ENCODE data around the gene CBFA2T3.
A peak's percentile ranks its signal among the peaks of the same experiment; 100 is the strongest.

CBFA2T3 gene

DNA sequence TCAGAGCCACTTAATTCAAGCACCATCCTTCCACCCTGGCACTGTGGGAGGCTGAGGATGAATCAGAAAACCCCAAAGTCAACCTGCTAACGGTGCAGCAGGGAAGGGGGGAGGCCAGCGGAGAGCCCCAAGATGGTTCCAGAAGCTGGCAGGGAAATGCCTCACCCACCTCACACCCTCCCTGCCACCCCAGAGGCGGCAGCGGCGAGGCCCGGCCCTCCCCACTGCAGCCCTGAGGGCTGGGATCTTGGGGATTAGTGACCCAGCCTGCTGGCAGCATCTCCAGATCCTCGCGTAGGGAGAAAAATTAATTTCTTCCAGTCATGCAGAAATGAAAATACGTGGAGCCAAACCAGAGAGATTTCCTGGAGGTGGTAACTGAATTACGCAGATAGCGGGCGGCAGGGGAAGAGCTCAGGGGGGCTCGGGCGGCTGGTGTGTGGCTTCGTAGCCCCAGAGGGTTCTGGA, 38.2 kb downstream of the CBFA2T3 start:
- no peak for DNase-seq (ENCODE audit: low read depth)

DNA sequence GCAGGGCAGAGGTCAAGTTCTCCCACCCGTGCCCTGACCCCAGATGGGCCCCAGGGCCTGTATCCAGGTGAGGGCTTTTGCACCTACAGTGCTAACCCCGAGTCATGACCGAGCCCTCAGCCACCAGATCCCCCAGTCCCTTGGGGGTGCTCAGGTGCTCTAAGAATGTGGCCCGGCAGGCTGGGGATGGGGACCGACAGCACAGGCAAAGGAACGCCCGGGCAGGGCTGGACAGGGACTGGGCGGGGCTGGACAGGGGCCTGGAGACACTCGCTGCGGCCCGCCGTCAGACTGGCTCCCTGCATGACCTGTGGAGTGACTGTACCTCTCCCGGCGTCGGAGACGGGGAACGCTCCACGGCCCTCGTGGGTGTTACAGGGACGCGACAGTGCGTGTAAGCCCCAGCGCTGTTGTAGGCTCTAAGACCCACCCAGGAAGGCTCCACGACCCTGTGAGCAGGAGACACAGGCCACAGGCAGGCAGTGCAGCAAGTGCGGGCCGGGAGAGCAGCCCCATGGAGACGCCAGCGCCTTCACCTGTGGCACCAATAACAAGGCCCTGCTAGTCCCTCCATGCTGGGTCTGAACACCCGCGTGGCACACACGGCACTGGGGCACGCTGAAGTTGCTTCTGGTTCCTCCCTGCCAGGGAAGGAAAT, 38.8 kb downstream of the CBFA2T3 start:
- no peak for DNase-seq (ENCODE audit: low read depth)

DNA sequence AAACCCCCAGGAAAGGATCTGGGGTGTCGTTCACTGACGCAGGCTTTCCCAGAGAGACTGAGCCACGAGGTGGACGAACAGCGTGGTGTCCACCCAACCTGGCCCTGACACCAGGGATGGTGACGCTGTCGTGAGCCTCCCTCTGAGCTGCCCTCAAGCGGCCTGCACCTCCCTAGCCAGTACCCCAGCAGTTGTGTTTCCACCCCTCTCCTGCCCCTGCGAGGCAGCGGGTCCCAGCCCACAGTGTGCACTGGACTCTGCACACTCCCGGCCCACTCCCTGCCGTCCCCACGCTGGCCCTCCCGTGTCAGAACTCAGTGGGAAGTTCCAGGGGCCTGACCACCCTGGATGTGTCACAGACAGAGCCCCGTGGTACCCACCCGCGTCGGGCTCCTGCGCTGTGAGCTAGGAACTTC, 39.8 kb downstream of the CBFA2T3 start:
- DNase-seq (ENCODE audit: low read depth) = no peak

DNA sequence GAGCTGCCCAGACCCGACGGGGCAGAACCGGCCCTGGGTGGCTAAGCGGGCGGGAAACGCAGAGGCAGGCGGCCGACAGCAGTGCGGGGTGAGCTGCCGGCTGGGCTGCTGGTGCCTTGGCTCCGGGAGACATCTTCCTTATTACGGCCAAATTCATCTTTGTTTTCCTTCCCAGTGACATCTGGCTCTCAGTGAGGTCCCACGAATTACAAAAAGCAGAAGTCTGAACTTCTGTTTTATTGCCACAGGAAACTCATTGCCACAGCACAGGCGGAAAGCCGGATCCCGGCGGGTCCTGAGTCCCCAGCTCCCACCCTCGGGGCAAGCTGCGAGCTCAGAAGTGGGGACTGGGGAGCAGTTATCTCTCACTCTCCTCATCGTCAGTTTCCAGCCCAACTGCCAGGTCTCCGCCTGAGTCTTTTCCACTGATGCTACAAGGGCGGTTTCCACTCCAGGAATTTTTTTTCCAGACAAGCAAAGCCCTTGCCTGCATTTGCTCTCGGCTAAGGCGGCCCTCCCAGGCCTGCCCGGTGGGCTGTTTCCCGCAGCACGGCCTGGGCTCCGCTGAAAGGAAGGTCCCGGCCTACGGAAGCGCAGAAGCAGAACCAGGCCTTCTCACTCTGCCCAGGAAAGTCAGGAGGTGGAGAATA, 40.3 kb downstream of the CBFA2T3 start:
- DNase-seq (ENCODE audit: low read depth) = no peak

DNA sequence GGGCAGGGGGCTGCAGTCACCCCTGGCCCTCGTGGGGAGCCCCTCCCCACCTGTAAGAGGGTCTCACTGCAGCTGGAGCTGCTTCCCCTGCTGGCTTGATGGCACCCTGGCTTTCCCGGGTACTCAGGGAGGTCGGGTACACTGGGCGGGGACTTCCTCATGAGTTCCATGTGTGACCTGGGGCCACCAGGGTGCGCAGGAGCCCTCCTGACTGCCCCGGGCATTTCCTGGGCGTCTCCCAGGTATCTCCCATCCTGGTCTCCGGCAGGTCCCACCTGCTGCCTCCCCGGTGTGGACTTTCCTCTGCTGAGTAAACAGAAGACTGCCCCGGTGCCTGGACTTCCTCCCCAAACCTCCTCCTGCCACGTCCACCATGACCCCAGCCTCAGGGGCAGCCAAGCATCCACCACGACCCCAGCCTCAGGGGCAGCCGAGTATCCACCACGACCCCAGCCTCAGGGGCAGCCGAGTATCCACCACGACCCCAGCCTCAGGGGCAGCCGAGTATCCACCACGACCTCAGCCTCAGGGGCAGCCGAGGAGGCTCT, 40.9 kb downstream of the CBFA2T3 start:
- DNase-seq (ENCODE audit: low read depth) = no peak

DNA sequence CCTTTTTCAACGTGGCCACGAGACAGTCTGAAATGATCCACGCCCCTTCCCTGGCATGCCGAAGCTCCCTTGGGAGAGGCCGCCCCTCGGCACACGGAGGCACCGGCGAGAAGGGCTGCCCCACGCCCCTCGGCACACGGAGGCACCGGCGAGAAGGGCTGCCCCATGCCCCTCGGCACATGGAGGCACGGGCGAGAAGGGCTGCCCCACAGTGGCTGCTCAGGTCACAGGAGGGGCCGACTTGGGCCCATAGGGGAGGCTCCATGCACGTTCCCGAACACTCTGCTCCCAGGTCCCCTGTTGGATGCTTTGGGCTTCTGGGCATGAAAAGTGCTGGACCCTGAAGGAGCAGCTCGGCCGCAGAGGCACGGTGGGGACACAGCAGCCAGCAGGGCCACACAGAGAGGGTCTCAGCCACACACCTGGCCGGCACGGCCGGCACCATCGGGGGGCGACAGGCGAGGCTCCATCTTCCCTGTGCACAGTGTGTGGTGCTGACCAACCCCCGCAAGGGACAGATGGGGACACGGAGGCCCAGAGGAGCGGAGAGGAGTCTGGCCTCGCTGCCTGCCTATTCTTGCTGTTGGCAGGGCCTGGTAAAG, 42.8 kb downstream of the CBFA2T3 start:
- DNase-seq (ENCODE audit: low read depth) = no peak

DNA sequence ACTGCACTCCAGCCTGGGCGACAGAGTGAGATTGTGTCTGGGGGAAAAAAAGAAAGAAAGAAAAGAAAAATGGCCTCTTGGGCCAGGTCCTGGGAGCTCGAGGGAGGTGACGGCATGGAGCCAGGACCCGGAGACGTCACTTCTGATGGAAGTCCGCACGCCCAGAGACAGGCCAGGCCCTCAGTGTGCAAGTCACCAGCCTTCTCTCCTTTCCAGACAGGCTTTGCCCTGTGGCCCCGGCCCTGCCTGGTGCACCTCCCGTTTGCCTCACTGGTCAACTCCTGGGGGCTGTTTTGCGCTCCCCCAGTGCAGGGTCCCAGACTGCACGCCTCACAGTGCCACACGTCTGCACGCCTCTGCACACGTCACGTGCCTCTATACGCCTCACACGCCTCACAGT, 44.1 kb downstream of the CBFA2T3 start:
- no peak for DNase-seq (ENCODE audit: low read depth)

DNA sequence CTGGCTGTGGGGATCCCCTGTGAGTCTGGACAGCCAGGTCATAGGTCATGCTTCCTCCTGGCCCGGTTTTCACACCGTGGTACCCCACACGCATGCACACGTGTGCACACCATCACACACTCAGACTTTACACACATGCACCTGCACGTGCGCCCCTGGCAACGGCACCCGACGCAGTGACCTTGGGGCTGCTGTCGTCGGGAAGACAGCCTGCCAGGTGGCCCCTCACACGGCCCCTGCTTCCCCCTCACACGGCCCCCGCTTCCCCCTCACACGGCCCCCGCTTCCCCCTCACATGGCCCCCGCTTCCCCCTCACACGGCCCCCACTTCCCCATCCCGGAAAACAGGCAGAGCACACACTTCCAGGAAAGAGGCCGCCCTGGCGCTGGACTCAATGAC, 45.1 kb downstream of the CBFA2T3 start:
- no peak for DNase-seq (ENCODE audit: low read depth)

DNA sequence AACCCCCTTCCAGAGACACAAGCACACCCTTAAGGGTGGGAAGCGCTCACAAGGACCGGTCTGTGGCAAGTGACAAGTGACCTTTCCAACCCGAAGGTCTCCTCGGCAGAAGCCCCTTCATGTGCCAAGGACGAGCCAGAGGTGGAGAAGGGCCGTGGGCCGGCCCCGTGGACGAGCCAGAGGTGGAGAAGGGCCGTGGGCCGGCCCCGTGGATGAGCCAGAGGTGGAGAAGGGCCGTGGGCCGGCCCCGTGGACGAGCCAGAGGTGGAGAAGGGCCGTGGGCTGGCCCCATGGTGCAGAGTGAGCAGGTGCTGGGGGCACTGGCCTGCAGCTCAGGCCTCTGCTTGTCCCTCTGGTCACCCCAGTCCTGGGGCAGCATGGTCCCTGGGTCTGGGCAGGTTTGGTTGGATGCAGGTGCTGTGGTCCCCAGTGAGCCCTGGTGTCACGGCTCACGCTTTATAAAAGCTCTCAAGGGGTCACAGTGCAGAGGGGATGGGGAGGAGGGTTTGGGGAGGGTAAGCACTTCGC, 45.6 kb downstream of the CBFA2T3 start:
- no peak for DNase-seq (ENCODE audit: low read depth)

DNA sequence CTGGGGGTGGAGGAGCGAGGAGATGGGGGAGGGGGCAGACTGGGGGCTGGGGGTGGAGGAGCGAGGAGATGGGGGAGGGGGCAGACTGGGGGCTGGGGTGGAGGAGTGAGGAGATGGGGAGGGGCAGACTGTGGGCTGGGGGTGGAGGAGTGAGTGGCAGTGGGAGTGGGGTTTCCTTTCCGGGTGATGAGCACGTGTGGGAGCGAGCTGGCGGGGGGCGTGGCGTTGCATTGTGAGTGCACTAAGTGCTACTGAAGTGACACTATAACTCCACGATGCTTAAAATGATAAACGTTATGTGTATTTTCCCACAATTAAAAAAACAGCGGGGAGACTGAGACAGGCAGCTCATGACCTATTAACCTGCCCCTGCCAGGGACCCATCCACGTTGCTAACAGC, 46.3 kb downstream of the CBFA2T3 start:
- DNase-seq (ENCODE audit: low read depth) = no peak

DNA sequence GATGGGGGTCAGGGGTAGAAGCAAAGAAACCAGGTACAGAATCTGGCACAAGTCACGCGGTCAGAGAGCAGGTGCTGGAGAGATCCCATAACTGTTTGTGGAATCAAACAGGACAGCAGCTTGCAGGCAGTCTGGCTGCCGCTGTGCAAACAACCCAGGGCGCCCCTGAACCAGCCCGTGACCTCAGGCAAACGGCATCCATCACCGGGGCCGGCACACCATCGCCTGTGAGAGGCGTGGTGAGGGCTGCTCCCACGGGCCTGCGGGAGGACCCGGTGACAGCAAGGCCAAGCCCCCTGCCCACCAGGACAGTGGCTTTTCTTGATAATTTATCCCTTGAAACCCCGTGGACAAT, 47.9 kb downstream of the CBFA2T3 start:
- DNase-seq (ENCODE audit: low read depth) = no peak

DNA sequence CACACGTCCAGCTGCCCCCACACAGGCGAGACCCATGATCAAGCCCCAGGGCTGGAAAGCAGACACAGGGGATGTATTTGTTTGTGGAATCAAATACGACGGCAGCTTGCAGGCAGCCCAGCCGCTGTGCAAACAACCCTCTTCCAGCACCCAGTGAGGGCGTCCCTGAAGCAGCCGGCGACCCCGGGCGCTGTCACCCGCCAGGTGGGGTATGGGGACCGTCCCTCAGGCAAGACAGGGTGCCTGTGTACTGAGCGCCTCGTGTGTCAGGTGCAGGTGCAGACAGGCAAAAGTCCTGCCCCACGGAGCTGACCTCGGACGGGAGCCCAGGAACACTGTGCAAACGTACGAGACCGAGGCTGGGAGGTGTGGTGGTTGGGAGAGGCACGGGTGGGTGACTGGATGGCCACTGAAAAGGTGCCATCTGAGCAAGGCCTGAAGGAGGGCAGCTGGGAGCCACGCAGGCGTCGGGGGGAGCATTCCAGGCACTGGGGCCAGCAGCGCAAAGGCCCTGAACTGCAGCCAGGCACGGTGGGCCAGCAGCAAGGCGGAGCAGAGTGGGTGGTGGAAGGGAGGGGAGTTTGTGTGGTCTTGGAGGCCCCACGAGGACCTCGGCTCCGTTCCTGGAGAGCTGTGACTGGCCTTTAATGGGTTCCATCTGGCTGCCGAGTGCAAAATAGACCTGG, 48.5 kb downstream of the CBFA2T3 start:
- no peak for DNase-seq (ENCODE audit: low read depth)

DNA sequence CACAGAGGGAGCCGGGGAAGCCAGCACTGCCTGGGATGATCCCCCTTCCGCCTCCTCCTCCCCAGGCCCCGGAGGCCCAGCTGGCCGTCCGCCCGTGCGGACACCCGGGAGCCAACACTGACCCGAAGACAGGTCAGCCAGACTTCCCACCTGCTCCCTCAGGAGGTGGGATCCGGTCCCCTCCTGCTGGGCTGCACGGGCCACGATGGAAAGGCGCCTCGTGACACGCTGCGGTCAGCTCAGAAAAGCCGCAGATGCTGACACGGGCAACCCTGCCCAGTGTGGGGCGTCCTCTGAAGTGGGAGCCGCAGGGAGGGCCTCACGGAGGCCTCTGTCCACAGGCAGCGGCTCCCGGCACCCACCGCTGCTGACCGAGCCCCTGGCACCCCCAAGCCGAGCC, 49.3 kb downstream of the CBFA2T3 start:
- DNase-seq (ENCODE audit: low read depth) = no peak

DNA sequence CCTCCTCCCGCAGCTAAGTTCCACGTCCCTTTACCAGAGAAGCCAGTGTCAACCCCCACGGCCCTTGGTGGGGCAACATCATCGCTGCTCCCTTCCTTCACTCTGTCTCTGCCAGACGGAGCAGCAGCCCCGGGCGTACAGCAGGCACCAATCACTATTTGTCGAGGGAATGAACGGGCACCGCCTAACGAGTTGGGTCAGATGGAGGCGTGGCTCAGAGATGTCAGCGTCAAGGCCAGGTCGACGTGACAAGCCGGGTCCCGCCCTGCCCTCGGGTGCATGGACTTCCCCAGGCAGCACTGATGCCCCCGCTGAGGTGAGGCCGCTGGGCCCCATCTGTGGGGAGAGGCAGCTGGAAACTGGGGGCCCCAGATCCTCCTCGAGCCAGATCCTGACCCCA, 50.0 kb downstream of the CBFA2T3 start:
- no peak for DNase-seq (ENCODE audit: low read depth)

DNA sequence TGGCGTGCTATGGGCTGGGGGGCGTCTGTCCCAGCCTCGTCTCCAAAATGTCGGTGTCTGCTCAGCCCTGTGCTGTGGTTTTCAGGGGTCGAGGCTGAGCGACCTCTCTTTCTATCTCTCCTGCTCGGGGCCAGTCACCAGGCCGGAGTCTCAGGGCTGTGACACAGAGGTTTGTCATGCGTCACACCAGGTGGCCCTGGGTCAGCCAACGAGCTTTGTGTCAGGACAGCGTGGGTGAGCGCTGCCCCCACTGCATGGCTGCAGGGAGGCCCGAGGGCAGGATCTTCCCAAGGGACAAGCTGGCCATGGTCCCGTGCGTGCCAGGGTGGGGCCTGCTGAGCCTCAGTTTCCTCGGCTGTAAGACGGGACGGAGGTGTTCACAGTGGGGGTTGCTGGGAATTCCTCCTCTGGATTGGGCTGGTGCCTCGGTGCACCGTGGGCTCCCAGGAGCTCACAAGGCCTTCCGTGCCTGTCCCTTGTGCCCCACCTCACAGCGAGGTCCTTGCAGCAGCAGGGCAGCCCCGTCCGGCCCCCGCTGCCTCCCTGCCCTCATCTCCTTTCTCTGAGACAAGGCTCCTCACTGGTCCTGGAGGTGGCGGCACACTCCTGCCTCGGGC, 50.5 kb downstream of the CBFA2T3 start:
- no peak for DNase-seq (ENCODE audit: low read depth)

DNA sequence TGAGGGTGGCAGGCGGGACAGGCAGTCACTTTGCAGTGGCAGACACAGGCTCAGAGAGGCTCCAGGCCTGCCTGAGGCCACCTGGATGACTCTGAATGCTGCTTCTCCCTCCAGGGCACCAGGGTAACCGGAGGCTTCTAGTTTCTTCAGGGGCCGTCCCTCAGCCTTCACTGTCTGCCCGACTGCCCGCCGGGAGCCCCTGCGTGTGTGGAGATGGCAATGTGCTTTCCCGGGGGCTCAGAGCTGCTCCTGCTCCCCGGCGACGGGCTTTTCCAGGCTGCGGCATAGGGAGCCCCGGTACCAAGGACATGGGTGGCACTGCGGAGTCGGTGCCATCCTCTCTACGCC, 51.5 kb downstream of the CBFA2T3 start:
- DNase-seq (ENCODE audit: low read depth) = no peak

DNA sequence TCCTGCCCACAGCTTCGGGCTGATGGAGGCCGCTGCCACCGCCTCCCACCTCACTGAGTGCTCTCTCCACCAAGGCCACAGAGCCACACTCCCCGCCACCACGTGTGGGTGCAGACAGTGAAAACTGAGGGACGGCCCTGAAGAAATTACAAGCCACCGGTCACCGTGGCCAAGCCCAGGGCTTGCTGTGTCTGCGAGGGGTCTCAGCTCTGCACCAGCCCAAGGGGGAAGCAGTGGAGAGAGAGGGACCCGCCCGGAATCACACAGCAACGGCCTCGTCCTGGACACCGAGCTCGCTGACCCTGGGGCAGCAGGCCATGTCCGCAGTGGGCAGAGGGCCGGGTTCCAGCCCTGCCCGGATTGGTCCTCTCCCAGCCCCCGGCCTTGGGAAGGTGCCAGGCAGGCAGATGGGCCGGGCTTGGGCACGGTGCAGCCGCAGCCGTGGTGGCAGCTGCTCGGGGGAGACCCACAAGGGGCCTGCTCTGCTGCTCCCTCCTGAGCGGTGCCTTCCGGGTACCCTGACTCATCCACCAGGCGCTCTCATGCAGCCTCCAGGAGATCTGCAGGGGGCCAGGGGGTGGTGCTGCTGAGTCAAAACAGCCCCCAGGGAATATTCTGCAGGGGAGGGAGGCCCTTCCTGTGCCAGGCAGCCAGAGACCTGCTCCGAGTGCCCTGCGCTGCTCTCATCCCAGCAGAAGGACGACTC, 52.0 kb downstream of the CBFA2T3 start:
- peak; percentile 22 for DNase-seq (ENCODE audit: low read depth)

DNA sequence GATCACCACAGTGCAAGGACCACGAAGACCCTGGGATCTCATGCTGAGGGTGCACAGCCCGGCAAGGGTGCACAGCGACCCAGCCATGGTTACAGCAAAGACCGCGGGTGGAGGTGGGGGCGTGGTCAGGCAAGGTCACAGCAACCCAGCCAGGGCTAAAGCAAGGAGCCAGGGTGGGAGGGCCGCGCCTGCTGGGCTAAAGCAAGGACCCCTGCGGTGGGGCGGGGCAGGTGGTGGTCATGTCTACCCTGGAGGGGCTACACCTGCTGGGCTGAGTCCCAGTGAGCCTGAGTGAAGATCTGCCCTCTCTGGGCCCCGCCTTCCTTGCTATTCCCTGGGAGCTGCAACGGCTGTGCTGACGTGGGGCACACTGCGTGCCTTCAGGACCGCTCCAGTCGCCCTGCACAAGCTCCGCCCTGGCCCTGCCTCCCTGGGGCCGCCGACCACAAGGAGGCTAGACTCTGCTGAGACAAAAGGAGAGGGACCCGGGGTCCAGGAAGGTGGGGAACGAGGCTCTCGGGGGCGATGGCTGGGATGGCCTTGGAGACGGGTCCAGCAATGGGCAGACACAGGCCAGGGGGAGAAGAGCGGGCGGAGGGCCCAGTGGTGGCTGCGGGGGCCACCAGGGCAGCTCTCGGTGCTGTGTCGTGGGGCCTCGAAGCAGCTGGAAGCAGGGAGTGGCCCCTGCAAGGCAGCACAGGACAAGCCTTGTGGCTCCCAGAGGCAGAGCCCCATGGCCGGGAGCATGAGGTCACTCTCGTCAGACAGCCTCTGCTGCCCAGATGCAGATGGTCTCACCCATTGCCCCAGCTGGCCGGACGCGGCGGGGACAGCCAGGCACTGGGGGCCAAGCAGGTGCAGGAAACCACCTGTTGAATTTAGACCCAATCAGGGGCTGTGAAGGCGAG, 52.8 kb downstream of the CBFA2T3 start:
- DNase-seq (ENCODE audit: low read depth) = no peak

DNA sequence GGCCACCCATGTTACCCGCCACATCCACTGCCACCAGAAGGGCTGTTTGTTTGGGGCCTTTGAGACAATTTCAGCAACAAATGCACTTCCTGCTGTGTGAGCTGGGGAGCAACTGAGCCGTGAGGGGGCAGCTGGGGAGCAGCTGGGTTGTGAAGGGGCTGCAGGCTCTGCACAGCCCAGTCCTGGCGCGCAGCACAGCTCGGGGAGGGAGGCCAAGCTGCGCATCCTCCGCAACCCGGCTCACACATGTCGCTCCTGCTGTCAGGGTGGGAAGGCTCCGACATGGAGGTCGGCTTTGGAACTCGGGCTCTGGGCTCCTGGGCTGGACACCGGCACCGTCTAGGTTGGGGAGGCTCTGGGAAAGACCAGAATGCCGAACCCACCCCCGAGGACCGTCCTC, 53.6 kb downstream of the CBFA2T3 start:
- DNase-seq (ENCODE audit: low read depth) = no peak

DNA sequence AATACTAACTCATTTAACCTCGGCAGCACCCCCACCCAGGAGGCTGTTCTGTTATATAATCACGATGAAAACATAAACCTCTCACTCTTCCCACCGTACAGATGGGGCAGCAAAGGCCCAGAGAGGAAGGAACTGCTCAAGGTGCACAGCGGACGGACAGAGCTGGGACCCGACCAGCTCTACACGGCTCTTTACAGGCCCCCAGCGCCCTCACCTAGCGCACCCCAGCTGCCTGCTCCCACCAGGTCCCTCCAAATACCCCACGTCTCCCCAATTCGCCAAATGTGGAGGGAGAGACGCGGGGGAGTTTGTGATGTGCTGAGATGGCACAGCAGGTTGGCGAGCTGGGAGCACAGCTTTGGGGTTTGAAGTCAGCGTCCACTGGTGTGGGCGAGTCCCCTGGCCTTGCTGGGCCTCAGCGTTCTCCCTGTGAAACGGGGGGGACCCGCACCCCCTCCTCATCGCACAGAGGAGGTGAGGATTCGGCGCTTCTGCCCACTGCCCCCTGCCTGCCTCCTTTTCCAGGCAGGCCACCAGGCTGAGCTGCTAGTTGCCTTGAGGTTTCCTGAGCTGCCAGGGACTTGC, 54.1 kb downstream of the CBFA2T3 start:
- DNase-seq (ENCODE audit: low read depth) = no peak
